T47D (cell line): ENCODE results near the gene LHFPL6.

Experiments used
- DNase-seq, 2 experiments: peaks; one replicate each; pipeline versions ENCODE4 v3.0.0 to v3.0.0-alpha.2; 2011 to 2012; ENCODE audit warnings: low read depth in 1 of 2, low spot score in 1 of 2
- JUND ChIP-seq: IDR thresholded peaks from 2 replicates; pipeline ENCODE4 v1.6.1; 2012; ENCODE audit warnings: low read depth
- in situ Hi-C: cut with HindIII; loops from 2 replicates; pipeline ENCODE4 v1.10.0; 2016; ENCODE audit warnings: low sequenced_read_pairs, low pct_unique_long_range_greater_than_20kb

Gene LHFPL6

DNA sequence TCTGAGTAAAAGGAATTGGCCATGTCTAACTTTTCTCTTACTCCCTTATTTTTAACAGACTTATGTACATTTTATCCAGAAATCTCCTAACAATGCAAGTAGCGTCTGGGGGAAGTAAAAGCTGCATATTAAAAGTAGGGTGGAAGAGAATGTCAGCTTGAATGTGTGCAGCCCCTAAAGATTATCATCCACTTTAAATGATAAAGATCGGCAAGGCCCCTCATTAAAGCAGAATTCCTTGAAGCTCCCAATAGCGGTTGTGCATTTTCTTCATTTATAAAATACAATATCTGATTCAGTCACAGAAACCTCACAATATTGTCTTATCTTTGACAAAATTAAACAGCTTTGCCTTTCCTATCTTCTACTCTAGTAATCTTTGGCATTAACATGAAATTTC, 184.6 kb downstream of the LHFPL6 start:
- no peak for DNase-seq
- in situ Hi-C loops = no loop called here

GRCh38 chr13:39417643-39418042, 185.3 kb downstream of the LHFPL6 start:
- TF ChIP-seq JUND = no peak
- in situ Hi-C loops = no loop called here
- DNase-seq = no peak

More for the DNA sequence above, 184.6 kb downstream of the LHFPL6 start:
- TF ChIP-seq JUND = no peak

DNA sequence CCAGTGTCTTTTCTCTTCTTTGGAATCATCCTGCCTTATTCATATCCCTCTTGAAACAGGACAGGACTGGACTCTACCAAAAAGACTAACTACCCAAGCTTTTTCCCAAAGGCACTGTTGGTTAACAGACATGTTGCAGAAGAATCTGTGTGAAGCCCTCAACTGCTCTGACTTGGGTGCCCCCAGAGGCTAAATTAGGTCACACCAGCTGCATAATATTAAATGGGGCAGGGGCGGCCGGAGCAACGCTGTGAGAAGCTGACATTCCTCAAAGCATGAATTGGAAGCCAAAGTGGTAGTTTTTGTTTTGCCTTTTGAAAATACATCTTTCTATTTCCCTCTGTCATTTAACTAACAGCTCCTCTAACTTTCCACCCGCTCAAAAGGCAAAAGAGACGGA, 185.9 kb downstream of the LHFPL6 start:
- in situ Hi-C loops = no loop called here
- no peak for DNase-seq
- TF ChIP-seq JUND = no peak

GRCh38 chr13:39415008-39415802, 187.8 kb downstream of the LHFPL6 start:
- TF ChIP-seq JUND = no peak
- in situ Hi-C loops = no loop called here
- DNase-seq = peak in 1 of 2 experiments; percentile 50

DNA sequence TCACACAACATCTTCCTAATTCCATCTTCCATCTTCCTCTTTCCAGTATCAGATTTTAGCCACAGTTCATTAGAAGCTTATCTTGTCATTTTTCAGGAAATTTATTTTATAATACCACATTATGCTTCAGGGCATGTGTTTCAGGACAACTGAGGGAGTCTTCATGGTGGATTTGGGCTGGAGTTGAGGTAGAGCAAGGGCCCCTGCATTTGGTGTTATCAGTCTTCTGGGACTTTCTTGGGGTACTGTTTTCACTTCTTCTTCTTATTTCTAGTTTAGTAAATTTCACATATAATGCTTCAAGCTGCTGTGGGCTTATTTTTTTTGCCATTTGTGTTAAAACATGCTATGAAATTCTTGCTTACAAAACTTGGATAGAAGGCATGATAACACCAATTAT, 188.7 kb downstream of the LHFPL6 start:
- DNase-seq = no peak
- in situ Hi-C loops = no loop called here
- no peak for TF ChIP-seq JUND

GRCh38 chr13:39411511-39411910, 191.5 kb downstream of the LHFPL6 start:
- in situ Hi-C loops = no loop called here
- no peak for TF ChIP-seq JUND
- no peak for DNase-seq

DNA sequence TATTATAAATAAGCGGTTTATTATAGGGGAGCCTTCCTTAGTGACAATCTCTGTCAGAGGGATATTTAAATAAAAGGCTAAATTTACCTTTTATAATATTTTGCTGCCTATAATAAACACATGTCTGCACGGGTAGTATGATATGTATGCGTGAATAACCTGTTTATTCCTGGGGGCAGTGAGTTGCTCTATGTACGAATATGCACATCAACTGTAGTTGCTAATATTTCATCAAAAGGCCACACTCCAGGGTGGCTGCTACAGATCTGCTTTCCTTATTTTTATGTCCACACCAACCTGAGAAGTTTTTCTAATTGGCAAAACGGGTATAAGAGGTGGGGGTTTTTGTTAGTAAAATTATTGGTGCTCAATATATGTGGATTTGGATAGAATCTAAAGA, 192.0 kb downstream of the LHFPL6 start:
- TF ChIP-seq JUND = no peak
- DNase-seq = no peak
- in situ Hi-C loops = no loop called here

DNA sequence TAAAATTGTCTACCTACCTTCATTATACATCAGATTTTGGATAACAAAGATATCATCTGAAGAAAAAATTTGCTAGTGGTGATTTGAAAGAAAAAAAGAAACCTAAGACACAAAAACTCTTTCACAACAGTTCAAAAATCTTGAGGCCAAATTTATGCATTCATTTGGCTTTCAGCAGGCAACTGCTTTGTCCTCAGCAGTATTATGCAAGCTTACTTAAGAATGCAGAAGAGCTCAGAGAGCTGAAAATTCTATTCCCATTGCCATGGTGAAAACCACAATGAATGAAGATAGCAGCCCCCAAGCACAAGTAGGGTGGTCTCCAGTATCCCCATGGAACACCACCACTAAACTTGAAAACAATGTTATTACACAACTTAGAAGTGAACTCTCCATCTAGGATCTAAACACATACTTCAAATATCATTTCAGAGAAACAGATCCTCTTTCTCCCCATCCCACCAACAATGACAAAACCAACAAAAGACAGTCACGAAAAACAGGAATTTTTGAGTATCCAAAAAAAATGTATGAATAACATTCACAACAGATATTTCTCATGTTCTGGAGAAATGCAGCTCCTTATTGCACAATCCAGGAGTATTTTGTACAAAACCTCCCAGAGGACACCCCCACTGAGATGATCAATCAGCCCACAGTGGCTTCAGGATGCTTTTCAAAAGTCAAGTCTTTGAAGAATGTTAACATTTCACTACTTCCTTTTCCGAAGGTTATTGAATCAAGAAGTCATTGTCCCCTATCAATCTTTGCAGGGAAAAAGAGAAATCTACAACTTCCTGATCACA, 192.7 kb downstream of the LHFPL6 start:
- in situ Hi-C loops = no loop called here
- no peak for TF ChIP-seq JUND
- no peak for DNase-seq

GRCh38 chr13:39408512-39408911, 194.5 kb downstream of the LHFPL6 start:
- no peak for DNase-seq
- TF ChIP-seq JUND = no peak
- in situ Hi-C loops = no loop called here

DNA sequence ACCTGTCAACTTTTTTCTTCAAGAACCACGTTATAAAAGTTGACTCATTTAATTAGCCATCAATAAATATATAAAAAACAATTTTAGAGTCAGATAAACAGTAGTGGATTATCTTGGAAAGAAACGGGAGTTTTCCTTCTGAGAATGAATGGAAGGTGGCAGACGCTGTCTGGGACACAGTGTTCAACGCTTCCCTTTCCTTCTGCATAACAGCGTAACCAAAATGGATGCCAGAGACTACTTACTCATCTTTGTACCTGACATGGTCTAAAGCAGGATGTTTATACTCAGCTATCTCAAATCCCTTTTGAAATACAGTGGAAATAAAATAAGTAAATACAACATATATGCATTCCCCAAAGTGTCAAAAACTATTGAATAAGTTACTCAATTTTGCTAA, 195.2 kb downstream of the LHFPL6 start:
- DNase-seq = no peak
- in situ Hi-C loops = no loop called here
- TF ChIP-seq JUND = no peak

GRCh38 chr13:39407138-39407537, 195.9 kb downstream of the LHFPL6 start:
- in situ Hi-C loops = no loop called here
- TF ChIP-seq JUND = no peak
- no peak for DNase-seq

GRCh38 chr13:39406688-39407087, 196.3 kb downstream of the LHFPL6 start:
- no peak for TF ChIP-seq JUND
- in situ Hi-C loops = no loop called here
- DNase-seq = peak in 1 of 2 experiments; percentile 5

GRCh38 chr13:39405596-39406205, 197.3 kb downstream of the LHFPL6 start:
- TF ChIP-seq JUND = no peak
- in situ Hi-C loops = no loop called here
- DNase-seq = no peak
